Mesendoderm (in vitro differentiated cells): ENCODE measurements around the gene VIT.
"Not testable (repeated sequence)": the region's sequence is repeated elsewhere in the genome, so short reads cannot be mapped to it uniquely, and the experiment has no call there.

ENCODE experiments used
- DNase-seq: peaks from one replicate; pipeline ENCODE4 v3.0.0; 2013
- H2AK5ac ChIP-seq: 2 replicates; pipeline ENCODE4 v1.6.1; 2013; ENCODE audit warnings: low read length, inconsistent platforms
- H2BK120ac ChIP-seq: 2 replicates; pipeline ENCODE4 v1.6.1; 2013; ENCODE audit warnings: low read depth, mild to moderate bottlenecking, low read length, moderate library complexity, mixed read lengths
- H2BK15ac ChIP-seq: replicated peaks from 2 replicates; pipeline ENCODE4 v1.6.1; 2013; ENCODE audit warnings: low read depth, mild to moderate bottlenecking, moderate library complexity
- H2BK5ac ChIP-seq: 2 replicates; pipeline ENCODE4 v1.6.1; 2013; ENCODE audit warnings: low read length, inconsistent platforms
- H3K18ac ChIP-seq: 2 replicates; pipeline ENCODE4 v1.6.1; 2013; ENCODE audit warnings: mild to moderate bottlenecking, low read length, mixed read lengths
- H3K23ac ChIP-seq: one replicate; pipeline ENCODE4 v1.6.1; 2013; ENCODE audit warnings: low read length
- H3K27ac ChIP-seq: 2 replicates; pipeline ENCODE4 v1.5.1; 2013; ENCODE audit warnings: low read depth, mild to moderate bottlenecking, inconsistent platforms, low read length, moderate library complexity
- H3K27me3 ChIP-seq: 2 replicates; pipeline ENCODE4 v1.6.1; 2013; ENCODE audit warnings: low read length, control low read depth, mild to moderate bottlenecking, inconsistent platforms; ENCODE audit not compliant: insufficient read depth, poor library complexity
- H3K36me3 ChIP-seq: 2 replicates; pipeline ENCODE4 v1.6.1; 2013; ENCODE audit warnings: low read length, inconsistent platforms; ENCODE audit not compliant: control insufficient read depth, insufficient read depth
- H3K4ac ChIP-seq: one replicate; pipeline ENCODE4 v1.6.1; 2013; ENCODE audit warnings: low read depth, mild to moderate bottlenecking, low read length, moderate library complexity
- H3K4me1 ChIP-seq: 2 replicates; pipeline ENCODE4 v1.6.1; 2013; ENCODE audit warnings: low read depth, low read length, inconsistent platforms; ENCODE audit not compliant: control insufficient read depth
- H3K4me2 ChIP-seq: 2 replicates; pipeline ENCODE4 v1.6.1; 2013; ENCODE audit warnings: low read length
- H3K4me3 ChIP-seq: 2 replicates; pipeline ENCODE4 v1.5.1; 2013; ENCODE audit warnings: mild to moderate bottlenecking, low read length
- H3K56ac ChIP-seq: one replicate; pipeline ENCODE4 v1.6.1; 2013; ENCODE audit warnings: low read length
- H3K79me1 ChIP-seq: 2 replicates; pipeline ENCODE4 v1.6.1; 2013; ENCODE audit warnings: low read length, inconsistent platforms
- H3K79me2 ChIP-seq: 2 replicates; pipeline ENCODE4 v1.6.1; 2013; ENCODE audit warnings: mild to moderate bottlenecking, low read length; ENCODE audit not compliant: control insufficient read depth, insufficient read depth
- H3K9ac ChIP-seq: 2 replicates; pipeline ENCODE4 v1.6.1; 2013; ENCODE audit warnings: low read length, inconsistent platforms
- H4K5ac ChIP-seq: one replicate; pipeline ENCODE4 v1.6.1; 2013; ENCODE audit warnings: low read length
- H4K8ac ChIP-seq: one replicate; pipeline ENCODE4 v1.6.1; 2013; ENCODE audit warnings: low read depth, mild to moderate bottlenecking, control low read depth, low read length, moderate library complexity
- WGBS: extraction: QIAGEN DNeasy Blood & Tissue Kit; methylation state at CpG from one replicate; pipeline ENCODE4 v1.1.7; 2013; ENCODE audit warnings: low lambda C conversion rate, missing lambda C conversion rate; ENCODE audit not compliant: insufficient coverage; ENCODE audit errors: extremely low coverage; 5-methylcytosine and 5-hydroxymethylcytosine counted together

Gene VIT

GRCh38 chr2:36820942-36821605, 124.6 kb downstream of the VIT start:
- H3K4me1 ChIP-seq = peaks cover 2% of the 10 kb centered on the region

GRCh38 chr2:36823862-36824261, 127.4 kb downstream of the VIT start:
- Histone ChIP-seq H3K56ac (no peak overlapping the region), H2BK15ac (no peak overlapping the region), H2BK120ac (no peak overlapping the region), H3K9ac (no peak overlapping the region), H3K27ac (no peak overlapping the region), H3K79me2 (no peaks in the 10 kb centered on the region), H3K18ac (no peak overlapping the region), H3K4me2 (no peak overlapping the region), H2BK5ac (no peak overlapping the region), H4K5ac (no peak overlapping the region), H4K8ac (no peak overlapping the region), H3K4me3 (no peak overlapping the region), H2AK5ac (no peak overlapping the region), H3K4me1 (no peaks in the 10 kb centered on the region), H3K79me1 (no peaks in the 10 kb centered on the region), H3K36me3 (no peaks in the 10 kb centered on the region), H3K4ac (no peak overlapping the region), H3K23ac (no peak overlapping the region), H3K27me3 (no peaks in the 10 kb centered on the region)
- WGBS = no CpG with 5 or more reads among the region's 10 CpGs
- DNase-seq = no peak

More at GRCh38 chr2:36820942-36821605, 124.6 kb downstream of the VIT start:
- H3K4ac ChIP-seq = no peak overlapping the region
- H3K27me3 ChIP-seq = no peaks in the 10 kb centered on the region
- no peak overlapping the region for H4K5ac ChIP-seq
- no peaks in the 10 kb centered on the region for H3K79me1 ChIP-seq
- H3K36me3 ChIP-seq = no peaks in the 10 kb centered on the region
- H2BK5ac ChIP-seq = no peak overlapping the region
- no peak overlapping the region for H2AK5ac ChIP-seq
- H3K56ac ChIP-seq = no peak overlapping the region
- DNase-seq = no peak
- H3K27ac ChIP-seq = no peak overlapping the region
- no peak overlapping the region for H3K4me3 ChIP-seq
- H2BK120ac ChIP-seq = no peak overlapping the region
- H3K9ac ChIP-seq = no peak overlapping the region
- no CpG with 5 or more reads among the region's 7 CpGs for WGBS
- H3K18ac ChIP-seq = no peak overlapping the region
- no peak overlapping the region for H4K8ac ChIP-seq
- H3K4me2 ChIP-seq = no peak overlapping the region
- H3K23ac ChIP-seq = no peak overlapping the region
- no peaks in the 10 kb centered on the region for H3K79me2 ChIP-seq
- no peak overlapping the region for H2BK15ac ChIP-seq

GRCh38 chr2:36824273-36824672, 127.8 kb downstream of the VIT start:
- no peak overlapping the region for H4K5ac ChIP-seq
- H2BK5ac ChIP-seq = no peak overlapping the region
- H3K79me1 ChIP-seq = no peaks in the 10 kb centered on the region
- no peaks in the 10 kb centered on the region for H3K79me2 ChIP-seq
- no peak overlapping the region for H3K9ac ChIP-seq
- H3K18ac ChIP-seq = no peak overlapping the region
- H2AK5ac ChIP-seq = no peak overlapping the region
- no peak overlapping the region for H3K4me2 ChIP-seq
- no peaks in the 10 kb centered on the region for H3K4me1 ChIP-seq
- H3K27ac ChIP-seq = no peak overlapping the region
- H4K8ac ChIP-seq = no peak overlapping the region
- H3K4ac ChIP-seq = no peak overlapping the region
- no peaks in the 10 kb centered on the region for H3K36me3 ChIP-seq
- no peak overlapping the region for H3K4me3 ChIP-seq
- H2BK120ac ChIP-seq = no peak overlapping the region
- no peak overlapping the region for H3K23ac ChIP-seq
- H3K56ac ChIP-seq = no peak overlapping the region
- no CpG with 5 or more reads among the region's 7 CpGs for whole genome bisulfite sequencing
- no peak overlapping the region for H2BK15ac ChIP-seq
- DNase-seq = no peak
- H3K27me3 ChIP-seq = no peaks in the 10 kb centered on the region

GRCh38 chr2:36824683-36825082, 128.2 kb downstream of the VIT start:
- H3K27me3 ChIP-seq = not testable (repeated sequence)
- no CpG with 5 or more reads among the region's 2 CpGs for WGBS

GRCh38 chr2:36831185-36831584, 134.7 kb downstream of the VIT start:
- WGBS = no CpG with 5 or more reads among the region's 1 CpG
- H3K18ac ChIP-seq = no peak overlapping the region
- no peaks in the 10 kb centered on the region for H3K4me1 ChIP-seq
- H4K8ac ChIP-seq = no peak overlapping the region
- H3K4ac ChIP-seq = no peak overlapping the region
- no peak overlapping the region for H3K4me3 ChIP-seq
- no peaks in the 10 kb centered on the region for H3K79me1 ChIP-seq
- no peak overlapping the region for H3K4me2 ChIP-seq
- H2AK5ac ChIP-seq = no peak overlapping the region
- no peak overlapping the region for H3K56ac ChIP-seq
- H3K36me3 ChIP-seq = no peaks in the 10 kb centered on the region
- no peak overlapping the region for H4K5ac ChIP-seq
- H3K79me2 ChIP-seq = no peaks in the 10 kb centered on the region
- H2BK5ac ChIP-seq = no peak overlapping the region
- no peak for DNase-seq
- H2BK120ac ChIP-seq = no peak overlapping the region
- H2BK15ac ChIP-seq = no peak overlapping the region
- no peak overlapping the region for H3K9ac ChIP-seq
- no peak overlapping the region for H3K23ac ChIP-seq
- no peaks in the 10 kb centered on the region for H3K27me3 ChIP-seq
- no peak overlapping the region for H3K27ac ChIP-seq

More at GRCh38 chr2:36824683-36825082, 128.2 kb downstream of the VIT start:
- not testable (repeated sequence) for H2BK120ac ChIP-seq, H4K8ac ChIP-seq, H3K79me1 ChIP-seq, H3K23ac ChIP-seq, H3K27ac ChIP-seq, H2BK15ac ChIP-seq, H3K79me2 ChIP-seq, H2BK5ac ChIP-seq, H3K56ac ChIP-seq, H3K4me1 ChIP-seq, H3K4me3 ChIP-seq, H3K4me2 ChIP-seq, H3K36me3 ChIP-seq, H4K5ac ChIP-seq, H3K18ac ChIP-seq, H3K4ac ChIP-seq, H3K9ac ChIP-seq, H2AK5ac ChIP-seq, DNase-seq

- Histone ChIP-seq H3K9ac (no peak overlapping the region), H2BK15ac (no peak overlapping the region), H2AK5ac (no peak overlapping the region), H3K56ac (no peak overlapping the region), H4K5ac (no peak overlapping the region), H3K36me3 (no peaks in the 10 kb centered on the region), H3K4ac (no peak overlapping the region), H3K18ac (no peak overlapping the region), H2BK120ac (no peak overlapping the region), H3K4me3 (no peak overlapping the region), H3K79me1 (no peaks in the 10 kb centered on the region), H3K79me2 (no peaks in the 10 kb centered on the region), H3K23ac (no peak overlapping the region), H2BK5ac (no peak overlapping the region), H3K4me2 (no peak overlapping the region), H3K27ac (no peak overlapping the region), H3K27me3 (no peaks in the 10 kb centered on the region), H3K4me1 (no peaks in the 10 kb centered on the region), H4K8ac (no peak overlapping the region)
- no peak for DNase-seq
- WGBS = no CpG with 5 or more reads among the region's 2 CpGs
These were observed 137.7 kb downstream of the VIT start for GRCh38 chr2:36834203-36834602.
